ENCODE measurements around the gene LMOD1.
"Not testable (repeated sequence)": the region's sequence is repeated elsewhere in the genome, so short reads cannot be mapped to it uniquely, and the experiment has no call there.

Gene LMOD1

DNA sequence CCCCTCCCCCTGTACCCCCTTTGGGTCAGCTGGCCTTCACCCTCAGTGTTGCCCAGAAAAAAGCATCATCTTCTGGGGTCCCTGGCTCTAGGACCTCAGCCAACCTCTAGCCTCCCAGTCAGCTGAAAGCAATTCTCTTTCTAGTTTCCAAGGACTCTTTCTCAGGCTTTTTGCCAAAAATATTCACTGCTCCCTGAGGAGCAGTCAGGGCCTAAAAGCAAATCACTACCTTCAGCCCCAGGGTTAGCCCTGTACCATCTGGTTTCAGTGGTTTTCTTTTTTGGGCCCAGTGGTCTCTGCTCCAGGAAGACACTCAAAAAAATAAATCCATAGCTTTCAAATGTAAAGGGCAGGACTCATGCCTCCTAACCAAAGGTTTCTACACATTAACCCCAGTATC lies 3.1 kb upstream of the LMOD1 start:
- in situ Hi-C loops (cut with MboI; ENCODE audit: low sequenced_read_pairs): no loop called here

DNA sequence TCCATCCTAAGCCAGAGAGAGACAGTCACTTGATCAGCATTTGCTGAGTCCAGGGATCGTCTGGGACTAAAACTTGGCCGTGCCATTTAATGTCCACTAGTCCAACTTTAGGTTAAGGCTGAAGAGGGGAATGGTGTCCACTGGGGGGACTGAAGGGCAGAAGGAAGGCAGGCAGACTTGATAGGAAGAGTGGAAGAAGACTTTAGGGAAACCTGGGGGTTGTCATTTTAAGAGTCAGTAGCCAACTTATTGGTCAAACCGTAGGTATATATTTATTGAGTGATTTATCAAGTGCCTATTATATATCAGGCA lies 1.3 kb upstream of the LMOD1 start:
- in situ Hi-C loops (cut with MboI; ENCODE audit: low sequenced_read_pairs): no loop called here

DNA sequence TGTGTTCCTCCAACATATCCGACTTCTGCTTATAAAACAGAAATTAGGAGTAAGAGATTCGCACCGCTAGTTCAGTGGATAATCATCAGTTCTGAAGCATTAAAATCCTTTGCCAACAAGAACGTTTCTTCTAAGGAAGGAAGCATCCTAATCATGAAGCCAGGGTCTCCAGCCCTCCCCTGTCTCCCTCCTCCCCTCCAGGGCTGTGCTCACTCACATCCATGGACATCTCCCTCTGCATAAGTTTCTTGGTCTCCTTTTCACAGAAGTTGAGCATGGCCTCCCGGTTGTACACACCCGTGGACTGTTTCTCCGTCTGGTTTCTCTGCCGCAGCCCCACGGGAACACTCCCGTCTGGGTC lies 505 bp downstream of the LMOD1 start:
- in situ Hi-C loops (cut with MboI; ENCODE audit: low sequenced_read_pairs): no loop called here

DNA sequence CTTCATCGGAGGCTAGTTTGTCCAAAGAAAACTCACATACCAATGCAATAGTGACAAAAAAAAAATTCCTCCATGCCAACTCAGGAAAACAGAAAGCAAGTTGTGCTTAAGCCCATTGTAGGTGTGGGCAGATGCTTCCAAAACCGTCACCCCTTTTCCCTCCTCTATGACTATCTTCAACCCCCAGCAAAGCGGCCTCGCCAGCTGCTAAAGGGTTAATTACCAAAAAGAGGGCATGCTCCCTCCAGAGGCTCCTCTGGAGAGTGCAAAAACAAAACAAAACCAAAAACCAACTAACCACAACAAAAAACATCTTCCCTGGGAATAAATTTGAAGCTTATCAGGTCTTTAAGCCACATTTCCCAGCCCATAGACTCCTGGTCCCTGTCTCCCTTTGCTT lies 1.2 kb downstream of the LMOD1 start:
- in situ Hi-C loops (cut with MboI; ENCODE audit: low sequenced_read_pairs): no loop called here

DNA sequence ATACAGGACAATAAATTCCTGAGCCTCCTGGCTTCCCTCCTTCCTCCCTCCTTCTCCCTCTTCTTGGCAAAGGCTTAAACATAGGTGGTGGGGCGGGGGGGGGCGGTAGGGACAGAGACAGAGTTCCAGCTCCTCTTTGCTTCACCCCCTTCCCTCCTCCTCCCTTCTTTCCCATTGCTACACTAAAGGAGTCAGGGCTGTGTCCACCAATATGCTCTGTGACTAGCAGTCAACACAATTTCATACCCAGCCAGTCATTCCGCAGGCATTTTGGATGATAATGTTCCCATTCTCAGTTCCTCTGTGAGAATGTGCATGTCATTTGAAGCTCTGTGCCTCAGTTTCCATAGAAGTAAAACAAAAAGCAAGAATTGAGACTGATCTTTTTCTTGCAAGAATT lies 1.7 kb downstream of the LMOD1 start:
- in situ Hi-C loops (cut with MboI; ENCODE audit: low sequenced_read_pairs): no loop called here

DNA sequence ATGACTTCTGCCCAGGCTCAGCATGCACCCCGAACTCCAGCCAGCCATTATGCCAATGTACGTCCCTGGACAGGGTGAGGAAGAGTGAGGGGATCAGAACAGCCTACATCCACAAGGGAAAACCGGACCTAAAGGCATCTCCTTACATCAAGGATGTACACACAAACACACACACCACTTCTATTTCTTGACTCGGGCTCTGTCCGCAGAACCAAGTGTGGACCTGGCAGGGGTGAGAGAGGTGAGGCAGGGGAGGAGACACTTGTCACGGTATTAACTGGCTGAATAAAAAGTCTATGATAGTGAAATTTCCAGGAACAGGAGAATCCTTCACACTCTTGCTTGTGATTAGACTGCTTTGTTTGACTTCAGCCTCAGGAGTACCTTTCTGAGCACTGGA lies 2.3 kb downstream of the LMOD1 start:
- in situ Hi-C loops (cut with MboI; ENCODE audit: low sequenced_read_pairs): no loop called here

DNA sequence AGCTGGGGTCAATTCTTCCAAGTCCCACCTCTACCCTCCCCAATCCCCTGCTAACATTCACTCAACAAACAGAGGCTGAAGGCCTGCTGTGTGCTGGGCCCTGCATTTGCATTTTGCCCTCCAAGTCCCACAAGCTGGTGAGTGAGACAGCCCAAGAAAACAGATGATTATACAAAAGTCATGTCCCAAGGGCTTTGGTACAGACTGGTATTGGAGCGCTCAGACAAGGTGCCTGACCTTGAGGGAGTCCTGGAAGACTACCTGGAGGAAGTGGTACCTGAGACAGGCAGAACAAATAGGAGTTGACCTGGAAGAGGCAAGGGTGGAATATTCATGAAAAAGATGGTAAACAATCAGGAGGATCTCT lies 4.2 kb downstream of the LMOD1 start:
- in situ Hi-C loops (cut with MboI; ENCODE audit: low sequenced_read_pairs): no loop called here

DNA sequence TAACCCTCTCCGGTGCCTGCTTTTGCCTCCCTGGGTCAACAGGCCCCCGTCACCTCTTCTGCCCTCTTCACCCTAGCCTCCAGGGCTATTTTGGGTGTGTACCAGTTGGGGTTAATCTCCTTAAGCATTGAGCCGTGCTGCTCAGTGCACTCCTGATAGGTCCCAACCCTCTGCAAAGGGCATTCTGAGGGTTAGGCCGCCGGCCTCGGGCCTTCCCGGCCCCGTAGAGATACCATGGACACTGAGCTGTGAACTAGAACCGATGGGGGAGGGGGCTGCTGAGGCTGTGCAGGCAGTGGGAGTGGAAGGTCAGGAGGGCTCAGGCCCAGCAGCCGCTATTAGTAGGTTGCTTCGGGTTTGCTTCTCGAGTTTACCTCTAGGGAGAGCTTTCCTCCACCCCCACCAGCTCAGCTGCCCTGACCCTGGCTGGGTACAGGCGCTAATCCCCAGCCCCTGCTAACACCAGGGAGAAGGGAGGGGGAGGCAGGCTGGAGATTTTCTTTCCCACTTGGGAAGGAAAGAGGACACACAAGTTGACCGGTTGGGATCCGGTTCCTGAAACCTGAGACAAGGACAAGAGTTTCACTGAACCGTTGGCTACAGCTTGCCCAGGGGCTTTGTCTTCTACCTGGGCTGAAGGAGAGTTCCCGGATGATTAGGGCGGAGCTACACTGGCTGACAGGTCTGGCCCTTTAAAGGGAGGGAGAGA lies 4.8 kb downstream of the LMOD1 start:
- in situ Hi-C loops (cut with MboI; ENCODE audit: low sequenced_read_pairs): no loop called here

DNA sequence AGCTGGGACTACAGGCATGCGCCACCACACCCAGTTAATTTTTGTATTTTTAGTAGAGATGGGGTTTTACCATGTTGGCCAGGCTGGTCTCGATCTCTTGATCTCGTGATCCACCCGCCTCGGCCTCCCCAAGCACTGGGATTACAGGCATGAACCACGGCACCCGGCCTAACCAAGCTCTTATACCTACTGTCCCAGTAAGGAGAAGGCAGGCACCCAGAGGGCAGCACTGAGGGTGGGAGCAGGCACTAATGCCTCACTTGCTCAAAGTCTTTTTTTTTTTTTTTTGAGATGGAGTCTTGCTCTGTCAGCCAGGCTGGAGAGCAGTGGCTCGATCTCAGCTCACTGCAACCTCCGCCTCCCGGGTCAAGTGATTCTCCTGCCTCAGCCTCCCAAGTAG lies 6.0 kb downstream of the LMOD1 start:
- in situ Hi-C loops (cut with MboI; ENCODE audit: low sequenced_read_pairs): not testable (repeated sequence)

DNA sequence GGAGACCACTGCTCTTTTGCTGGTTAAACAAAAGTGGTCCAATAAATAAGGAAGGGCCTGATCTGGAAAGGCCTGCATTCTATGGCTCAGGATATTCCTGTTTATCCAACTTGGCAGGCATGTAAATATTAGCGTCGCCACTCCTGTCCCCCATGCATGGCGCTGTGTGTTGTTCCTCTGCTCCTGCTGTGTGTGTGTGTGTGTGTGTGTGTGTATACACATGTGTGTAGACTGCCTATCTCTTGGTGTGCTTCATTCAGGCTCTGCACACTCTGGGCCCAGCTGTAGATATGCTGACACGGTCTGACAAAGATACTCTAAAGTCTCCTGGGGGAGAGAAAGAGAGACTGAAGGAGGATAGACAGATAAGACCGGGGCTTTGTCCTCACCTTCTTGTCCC lies 6.8 kb downstream of the LMOD1 start:
- in situ Hi-C loops (cut with MboI; ENCODE audit: low sequenced_read_pairs): no loop called here

DNA sequence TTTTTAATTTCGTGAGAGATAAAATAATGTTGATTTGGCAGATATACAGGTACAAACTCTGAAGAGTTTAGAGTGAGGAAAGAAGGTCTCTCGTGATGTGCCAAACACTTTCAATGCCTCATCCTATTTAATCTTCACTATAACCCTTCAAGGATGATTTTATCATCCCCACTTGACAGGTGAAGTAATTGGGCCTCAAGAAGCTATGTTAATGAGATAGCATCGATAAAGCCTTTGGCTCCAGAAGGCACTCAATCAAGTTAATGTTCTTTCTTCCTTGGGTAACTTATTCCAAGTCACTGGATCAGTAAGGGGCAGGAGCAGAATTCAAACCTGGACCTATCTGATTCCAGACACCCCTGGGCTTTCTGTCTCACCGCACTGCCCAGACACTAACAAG lies 7.2 kb downstream of the LMOD1 start:
- in situ Hi-C loops (cut with MboI; ENCODE audit: low sequenced_read_pairs): no loop called here

DNA sequence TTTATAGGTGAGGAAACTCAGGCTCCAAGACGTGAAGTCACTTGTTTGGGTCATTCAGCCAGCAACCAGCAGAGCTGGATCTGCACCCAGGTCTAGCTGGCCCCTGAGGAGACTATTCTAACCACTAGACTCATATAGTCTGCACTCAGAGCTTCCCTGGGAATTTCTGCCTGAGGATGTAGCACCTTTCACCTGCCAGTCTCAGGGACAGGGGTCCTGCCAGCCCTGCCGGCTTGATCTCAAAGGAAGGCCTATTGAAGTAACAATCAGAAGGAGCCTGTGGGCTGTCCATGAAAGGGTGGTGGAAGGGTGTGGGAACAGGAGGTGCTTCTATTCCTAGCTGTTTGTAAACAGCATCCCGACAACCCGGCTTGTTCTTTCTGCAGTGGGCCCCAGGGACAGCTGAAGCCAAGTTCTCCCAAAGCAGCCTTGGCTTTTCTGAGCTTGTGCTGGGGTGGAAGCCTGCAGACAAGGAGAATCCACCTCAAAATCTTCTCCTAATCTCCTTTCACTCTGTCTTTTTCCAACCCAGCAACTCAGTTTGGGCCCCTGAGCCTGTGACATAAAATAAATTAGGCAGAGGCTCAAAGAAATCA lies 7.8 kb downstream of the LMOD1 start:
- in situ Hi-C loops (cut with MboI; ENCODE audit: low sequenced_read_pairs): no loop called here

DNA sequence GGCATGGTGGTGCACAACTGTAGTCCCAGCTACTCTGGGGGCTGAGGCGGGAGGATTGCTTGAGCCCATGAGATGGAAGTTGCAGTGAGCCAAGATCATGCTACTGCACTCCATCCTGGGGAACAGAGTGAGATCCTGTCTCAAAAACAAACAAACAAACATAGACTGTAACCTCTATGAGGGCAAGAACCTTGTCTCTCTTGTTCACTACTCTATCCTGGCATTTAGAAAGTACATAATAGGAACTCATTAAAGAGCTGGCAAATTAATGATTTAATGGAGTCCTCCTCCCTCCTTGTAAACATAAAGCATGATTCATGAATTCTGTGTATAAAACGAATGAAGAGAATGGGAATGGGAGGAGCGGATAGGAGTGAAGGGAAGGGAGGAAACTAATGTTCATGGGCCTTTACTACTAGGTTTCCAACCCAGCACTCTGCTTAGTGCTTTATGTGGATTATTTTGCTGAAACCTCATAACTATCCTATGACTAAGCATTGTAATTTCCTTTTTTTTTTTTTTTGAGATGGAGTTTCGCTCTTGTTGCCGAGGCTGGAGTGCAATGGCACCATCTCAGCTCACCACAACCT lies 8.6 kb downstream of the LMOD1 start:
- in situ Hi-C loops (cut with MboI; ENCODE audit: low sequenced_read_pairs): no loop called here

DNA sequence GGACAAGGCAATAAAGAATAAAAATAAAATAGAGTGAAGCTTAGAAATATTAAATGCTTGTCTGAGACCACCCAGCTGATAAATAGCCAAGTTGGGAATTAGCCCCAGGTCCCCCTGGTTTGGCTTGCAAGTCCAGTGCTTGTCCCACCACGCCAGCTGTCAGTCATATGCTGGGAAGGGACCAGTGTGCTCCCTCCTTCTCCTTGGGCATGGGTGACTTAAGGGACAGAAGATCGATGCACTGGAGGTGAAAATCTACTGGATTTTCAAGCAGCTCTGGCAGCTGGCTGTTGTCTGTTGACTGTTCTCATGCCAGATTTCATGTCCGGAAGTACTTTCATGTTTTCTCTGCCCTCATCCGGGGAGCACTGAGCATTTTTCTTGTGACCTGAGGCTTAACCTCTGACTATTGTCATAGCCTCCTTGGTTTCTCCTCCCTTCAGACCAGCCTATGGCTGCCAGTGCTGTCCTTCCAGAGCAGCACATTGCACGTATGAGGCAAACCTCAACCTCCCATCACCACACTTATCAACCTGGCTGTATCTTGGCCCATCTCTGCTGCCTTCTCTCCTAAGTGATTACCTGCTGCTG lies 12.4 kb downstream of the LMOD1 start:
- in situ Hi-C loops (cut with MboI; ENCODE audit: low sequenced_read_pairs): no loop called here

DNA sequence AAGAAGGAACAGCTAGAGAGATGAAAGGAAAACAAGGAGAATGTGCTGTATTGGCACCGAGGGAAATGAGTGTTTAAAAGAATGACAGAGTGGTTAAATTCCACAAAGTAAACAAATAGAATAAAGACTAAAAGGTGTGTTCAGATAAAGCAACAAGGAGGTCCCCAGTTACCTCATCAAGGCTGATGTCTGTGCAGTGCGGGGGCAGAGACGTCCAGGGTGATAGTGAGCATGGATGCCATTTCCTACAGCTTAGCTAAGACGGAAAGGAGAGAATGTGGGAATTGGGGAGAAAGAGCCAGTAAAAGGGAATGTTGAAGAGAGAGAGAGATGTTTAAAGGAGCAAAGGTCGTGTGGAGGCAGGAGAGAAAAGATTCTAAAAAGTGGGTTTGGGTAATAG lies 15.5 kb downstream of the LMOD1 start:
- in situ Hi-C loops (cut with MboI; ENCODE audit: low sequenced_read_pairs): no loop called here

DNA sequence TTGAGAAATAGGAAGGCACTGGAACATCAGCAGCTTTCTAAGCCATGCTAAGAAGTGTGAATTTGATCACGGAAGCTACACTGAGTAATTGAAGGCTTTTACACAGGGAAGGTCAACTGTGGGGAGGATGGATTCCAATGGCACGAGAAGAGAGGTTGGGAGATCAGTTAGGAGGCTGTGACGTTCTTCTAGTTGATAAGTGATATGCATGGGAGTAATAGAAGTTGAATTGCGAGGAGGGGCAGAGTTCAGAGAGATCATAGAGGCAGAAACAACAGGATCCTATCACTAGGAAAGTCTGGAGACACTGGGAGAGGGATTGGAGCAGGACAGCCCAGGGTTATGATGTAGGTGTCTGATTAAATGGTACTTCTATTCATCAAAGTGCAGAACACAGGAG lies 16.2 kb downstream of the LMOD1 start:
- in situ Hi-C loops (cut with MboI; ENCODE audit: low sequenced_read_pairs): no loop called here

DNA sequence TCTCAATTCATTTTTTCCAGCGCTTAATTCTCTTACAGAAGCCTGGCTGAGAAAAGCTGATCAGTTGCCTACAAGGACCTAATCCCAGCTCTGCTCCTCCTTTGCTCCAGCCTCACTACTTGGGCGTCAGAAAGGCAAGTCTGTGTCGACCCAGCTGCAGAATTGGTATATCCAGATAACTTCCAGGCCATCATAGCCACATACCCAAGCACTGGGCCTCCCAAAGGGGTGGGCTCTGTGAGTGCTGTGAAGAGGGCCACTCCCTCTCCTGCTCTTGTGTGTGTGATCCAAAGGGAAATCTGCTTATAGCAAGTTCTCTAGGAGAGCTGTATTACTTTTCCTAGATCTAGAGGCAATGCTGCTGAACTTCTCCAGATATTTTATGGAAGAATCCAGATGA lies 18.1 kb downstream of the LMOD1 start:
- in situ Hi-C loops (cut with MboI; ENCODE audit: low sequenced_read_pairs): no loop called here

DNA sequence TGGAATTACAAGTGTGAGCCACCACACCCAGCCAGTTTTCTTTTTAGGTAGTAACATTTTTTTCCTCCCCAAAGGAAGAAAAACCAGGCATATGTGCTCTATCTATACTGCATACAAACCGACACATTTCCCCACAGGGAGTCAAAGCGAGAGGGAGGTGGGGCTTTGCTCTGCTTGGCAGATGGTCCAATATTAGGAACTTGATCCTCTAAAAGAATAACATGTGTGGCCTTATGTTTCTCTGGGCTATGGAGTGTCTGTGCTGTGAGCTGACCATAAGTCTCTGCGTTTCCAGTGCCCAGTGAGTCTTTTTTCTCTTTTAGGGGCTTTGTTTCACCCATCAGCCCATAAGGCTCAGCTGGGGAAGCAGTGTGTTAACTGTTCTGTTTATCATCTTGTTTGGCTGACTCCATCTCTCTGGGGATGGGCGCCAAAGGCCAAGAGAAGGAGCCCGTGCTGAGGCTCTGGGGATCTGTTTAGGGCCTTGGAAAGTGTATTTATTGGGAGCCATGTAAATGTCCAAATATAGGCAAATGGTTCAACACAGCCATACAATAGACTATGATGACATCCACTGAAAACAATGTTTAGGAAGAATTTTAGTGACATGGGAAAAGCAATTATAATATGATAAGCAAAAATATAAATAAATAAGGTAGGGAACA lies 20.2 kb downstream of the LMOD1 start:
- in situ Hi-C loops (cut with MboI; ENCODE audit: low sequenced_read_pairs): no loop called here

DNA sequence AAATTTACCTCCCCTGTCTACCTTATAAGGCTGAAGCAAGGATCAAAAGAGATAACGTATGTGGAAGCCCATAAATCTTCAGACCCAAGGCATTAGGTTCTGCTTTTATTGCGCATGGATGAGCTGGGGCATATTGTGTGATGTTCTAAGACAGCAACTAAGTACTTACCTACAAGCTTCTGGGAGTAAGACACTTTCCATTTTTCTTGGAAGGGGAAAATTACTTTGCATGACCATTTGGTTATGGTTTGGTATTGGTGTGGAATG lies 21.1 kb downstream of the LMOD1 start:
- in situ Hi-C loops (cut with MboI; ENCODE audit: low sequenced_read_pairs): no loop called here

DNA sequence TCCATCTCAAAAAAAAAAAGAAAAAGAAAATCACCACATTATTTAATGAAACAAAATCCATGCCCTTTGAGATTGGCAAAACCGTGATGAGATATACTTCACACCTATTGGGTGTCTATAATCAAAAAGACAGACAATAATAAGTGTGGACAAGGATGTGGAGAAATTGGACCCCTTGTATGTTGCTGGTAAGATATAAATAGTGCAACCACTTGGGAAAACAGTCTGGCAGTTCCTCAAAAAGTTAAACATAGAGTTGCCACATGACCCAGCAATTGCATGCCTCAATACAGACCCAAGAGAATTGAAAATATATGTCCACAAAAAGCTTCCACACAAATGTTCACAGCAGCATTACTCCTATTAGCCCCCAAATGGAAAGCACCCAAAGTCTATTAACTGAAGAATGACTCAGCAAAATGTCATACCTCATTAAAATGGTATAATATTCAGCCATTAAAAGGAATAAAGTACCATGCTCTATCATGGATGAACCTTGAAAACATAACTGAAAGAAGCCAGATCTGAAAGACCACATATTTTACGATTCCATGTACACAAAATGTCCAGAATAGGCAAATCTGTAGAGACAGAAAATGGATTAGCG lies 24.3 kb downstream of the LMOD1 start:
- in situ Hi-C loops (cut with MboI; ENCODE audit: low sequenced_read_pairs): no loop called here

DNA sequence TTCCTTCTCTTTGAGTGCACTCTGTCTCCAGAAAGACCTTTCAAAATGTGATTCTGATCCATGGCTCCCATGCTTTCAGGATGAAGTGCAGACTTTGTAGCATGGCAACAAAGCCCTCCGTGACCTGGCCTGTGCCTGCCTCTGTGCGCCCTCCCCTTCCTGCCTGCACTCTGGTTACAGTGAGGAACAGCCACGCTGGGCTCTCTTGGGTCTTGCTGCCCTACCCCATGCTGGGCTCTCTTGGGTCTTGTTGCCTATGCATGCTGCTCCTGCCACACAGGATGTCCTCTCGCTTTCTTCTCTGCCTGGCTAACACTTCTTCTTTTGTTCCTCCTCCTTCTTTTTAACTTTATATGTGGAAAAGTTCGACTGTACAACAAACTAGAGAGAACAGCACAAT lies 28.0 kb downstream of the LMOD1 start:
- in situ Hi-C loops (cut with MboI; ENCODE audit: low sequenced_read_pairs): no loop called here
